GM12892 (cell line): ENCODE data around the gene ITPRID1.

Source experiments
- DNase-seq: peaks from one replicate; pipeline ENCODE4 v3.0.0; 2011; ENCODE audit not compliant: insufficient read length
- FAIRE-seq: peaks from 2 replicates; lab custom pipeline; 2011; peaks lifted over from hg19 to GRCh38; lab: Jason Lieb, UNC
- POLR2A ChIP-seq: IDR thresholded peaks from 2 replicates; pipeline ENCODE4 v1.6.1; 2011; ENCODE audit warnings: low read depth, low read length, control low read depth
- POLR2AphosphoS5 ChIP-seq: IDR thresholded peaks from 2 replicates; pipeline ENCODE4 v1.6.1; 2011; ENCODE audit warnings: low read depth, low read length, control low read depth
- TAF1 ChIP-seq: IDR thresholded peaks from 2 replicates; pipeline ENCODE4 v1.6.1; 2011; ENCODE audit warnings: low read depth, mild to moderate bottlenecking, control low read depth, low read length, borderline replicate concordance

ITPRID1 gene

GRCh38 chr7:31488562-31489203, 25.2 kb upstream of the ITPRID1 start:
- FAIRE-seq (peak; percentile 90), DNase-seq (peak; percentile 29)
- TF ChIP-seq TAF1 = no peak
- TF ChIP-seq POLR2A = no peak
- TF ChIP-seq POLR2AphosphoS5 = no peak

GRCh38 chr7:31490796-31491314, 23.0 kb upstream of the ITPRID1 start:
- DNase-seq = no peak
- no peak for FAIRE-seq

GRCh38 chr7:31492086-31492485, 21.8 kb upstream of the ITPRID1 start:
- TF ChIP-seq TAF1 (no peak), POLR2AphosphoS5 (no peak)
- no peak for FAIRE-seq
- DNase-seq = no peak

More at GRCh38 chr7:31490796-31491314, 23.0 kb upstream of the ITPRID1 start:
- TF ChIP-seq POLR2A = no peak
- TF ChIP-seq TAF1 = no peak
- TF ChIP-seq POLR2AphosphoS5 = no peak

- TF ChIP-seq POLR2A (no peak), POLR2AphosphoS5 (no peak), TAF1 (no peak)
- FAIRE-seq = no peak
These were observed 20.1 kb upstream of the ITPRID1 start for GRCh38 chr7:31493714-31494181.

GRCh38 chr7:31494421-31494820, 19.5 kb upstream of the ITPRID1 start:
- TF ChIP-seq POLR2AphosphoS5 = no peak
- DNase-seq = no peak
- FAIRE-seq = no peak

More at GRCh38 chr7:31493714-31494181, 20.1 kb upstream of the ITPRID1 start:
- DNase-seq = no peak

GRCh38 chr7:31495653-31496052, 18.2 kb upstream of the ITPRID1 start:
- no peak for FAIRE-seq
- no peak for DNase-seq
- no peak for TF ChIP-seq POLR2A
- no peak for TF ChIP-seq TAF1
- no peak for TF ChIP-seq POLR2AphosphoS5

GRCh38 chr7:31497516-31497915, 16.4 kb upstream of the ITPRID1 start:
- DNase-seq = no peak
- TF ChIP-seq TAF1 (no peak), POLR2AphosphoS5 (no peak), POLR2A (no peak)
- FAIRE-seq = no peak

GRCh38 chr7:31500656-31501055, 13.2 kb upstream of the ITPRID1 start:
- FAIRE-seq = no peak
- no peak for TF ChIP-seq TAF1
- TF ChIP-seq POLR2A = no peak
- no peak for TF ChIP-seq POLR2AphosphoS5

GRCh38 chr7:31508823-31509222, 5.1 kb upstream of the ITPRID1 start:
- DNase-seq (no peak), FAIRE-seq (no peak)
- TF ChIP-seq TAF1 = no peak

More at GRCh38 chr7:31500656-31501055, 13.2 kb upstream of the ITPRID1 start:
- no peak for DNase-seq

- no peak for FAIRE-seq
- DNase-seq = no peak
- TF ChIP-seq TAF1 = no peak
These were observed 1.7 kb upstream of the ITPRID1 start for GRCh38 chr7:31512166-31512565.

GRCh38 chr7:31516680-31517502, 3.0 kb downstream of the ITPRID1 start:
- DNase-seq (no peak), FAIRE-seq (no peak)
- TF ChIP-seq TAF1 (no peak), POLR2AphosphoS5 (no peak), POLR2A (no peak)

- no peak for TF ChIP-seq POLR2A
- no peak for TF ChIP-seq POLR2AphosphoS5
- no peak for FAIRE-seq
- no peak for DNase-seq
These were observed 3.6 kb downstream of the ITPRID1 start for GRCh38 chr7:31517513-31517912.
